Activated CD8-positive, alpha-beta T cell treated with anti-CD3 and anti-CD28 coated beads, Interleukin-2, amount 10 ng/mL, durations not matched to agents 7 days and 5 days (primary cell): Measurements from ENCODE around the gene MCU. TPM values are rescaled to one million over a fixed set of nuclear protein-coding genes. Genes with fewer than 3 reads are reported as not detected.
"Not testable (repeated sequence)": the region's sequence is repeated elsewhere in the genome, so short reads cannot be mapped to it uniquely, and the experiment has no call there.

Experiments used
- ATAC-seq: fragments of 150-1000 bp; cut with Tn5 transposase; one replicate; pipeline ENCODE4 v1.10.0; 2021; ENCODE audit warnings: moderate library complexity
- CTCF ChIA-PET: fragments of 350-600 bp; sonication (Branson Sonifier 250); formaldehyde crosslinking; loops from one replicate; lab custom pipeline; 2021; ENCODE audit warnings: antibody characterized with exemption; lab: Charles Lee
- POLR2A ChIA-PET: fragments of 350-600 bp; sonication (Branson Sonifier 250); formaldehyde crosslinking; loops from one replicate; lab custom pipeline; 2021; ENCODE audit warnings: antibody characterized with exemption; lab: Charles Lee
- DNase-seq: peaks from one replicate; pipeline ENCODE4 v3.0.0-alpha.2; 2020
- H3K27ac Mint-ChIP-seq: one replicate; pipeline ENCODE4 v1.8.0; 2021; ENCODE audit warnings: mild to moderate bottlenecking, mixed read lengths
- H3K27me3 Mint-ChIP-seq: one replicate; pipeline ENCODE4 v1.8.0; 2021; ENCODE audit warnings: low read depth, mixed read lengths
- H3K36me3 Mint-ChIP-seq: one replicate; pipeline ENCODE4 v1.8.0; 2021; ENCODE audit warnings: low read depth, mixed read lengths
- H3K4me1 Mint-ChIP-seq: one replicate; pipeline ENCODE4 v1.8.0; 2021; ENCODE audit warnings: low read depth, mixed read lengths
- H3K4me3 Mint-ChIP-seq: one replicate; pipeline ENCODE4 v1.8.0; 2021; ENCODE audit warnings: mild to moderate bottlenecking, mixed read lengths
- H3K9me3 Mint-ChIP-seq: one replicate; pipeline ENCODE4 v1.8.0; 2022; ENCODE audit warnings: mixed read lengths; ENCODE audit not compliant: insufficient read depth
- total RNA-seq, 2 experiments: library from RNA; stranded (reverse); gene quantifications; one replicate each; pipeline ENCODE4 v1.2.3, GENCODE V29; 2021

MCU gene, protein sequence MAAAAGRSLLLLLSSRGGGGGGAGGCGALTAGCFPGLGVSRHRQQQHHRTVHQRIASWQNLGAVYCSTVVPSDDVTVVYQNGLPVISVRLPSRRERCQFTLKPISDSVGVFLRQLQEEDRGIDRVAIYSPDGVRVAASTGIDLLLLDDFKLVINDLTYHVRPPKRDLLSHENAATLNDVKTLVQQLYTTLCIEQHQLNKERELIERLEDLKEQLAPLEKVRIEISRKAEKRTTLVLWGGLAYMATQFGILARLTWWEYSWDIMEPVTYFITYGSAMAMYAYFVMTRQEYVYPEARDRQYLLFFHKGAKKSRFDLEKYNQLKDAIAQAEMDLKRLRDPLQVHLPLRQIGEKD
- 10 to 100 TPM; 11.3 to 11.6 TPM for total RNA-seq

DNA sequence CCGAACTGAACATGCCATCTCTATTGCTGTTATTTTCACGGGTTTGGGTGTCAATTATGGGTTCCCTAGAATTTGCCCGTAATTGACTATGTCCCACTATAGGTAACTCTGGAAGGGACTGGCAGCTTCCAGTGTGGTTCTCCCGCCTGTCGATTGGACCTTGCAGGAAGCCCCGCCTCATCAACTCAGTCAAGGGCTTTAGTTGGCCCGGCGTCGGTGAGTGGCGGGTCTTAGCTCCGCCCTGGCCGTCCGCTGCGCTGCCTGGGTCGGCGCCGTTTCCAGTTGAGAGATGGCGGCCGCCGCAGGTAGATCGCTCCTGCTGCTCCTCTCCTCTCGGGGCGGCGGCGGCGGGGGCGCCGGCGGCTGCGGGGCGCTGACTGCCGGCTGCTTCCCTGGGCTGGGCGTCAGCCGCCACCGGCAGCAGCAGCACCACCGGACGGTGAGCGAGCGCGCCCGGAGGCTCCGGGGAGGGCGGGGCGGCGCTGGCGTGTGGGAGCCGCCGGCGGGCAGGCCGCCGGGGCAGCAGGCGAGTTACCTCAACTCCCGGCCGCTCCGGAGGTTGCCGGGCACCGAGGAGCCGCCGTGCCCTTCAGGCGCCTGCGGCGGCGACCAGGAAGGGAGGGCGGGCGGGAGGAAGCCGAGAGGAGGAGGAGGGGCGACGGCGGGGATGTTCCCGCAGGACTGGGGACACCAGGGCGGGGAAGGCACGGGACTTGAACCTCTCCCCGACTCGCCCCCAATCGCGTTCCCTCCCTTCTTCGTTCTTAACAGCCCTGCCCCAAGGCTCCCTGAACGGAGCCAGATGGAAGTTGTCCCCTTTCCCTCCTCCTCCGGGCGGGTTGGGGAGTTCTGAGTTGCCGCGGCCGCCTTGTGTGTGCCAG is at the start of gene MCU:
Gene MCU (plus strand): TSS at position 281 of the 881 bp plus-strand sequence. CDS start 9 bp downstream, at position 290.
- H3K4me3 Mint-ChIP-seq: peak within 1 kb of the TSS; percentile 80
- CTCF ChIA-PET: interaction anchor here (1.0 to 1.2 kb wide), 4 partner anchors 9 to 328 kb away, joined by 3 to 10 read pairs (median 6); no protein-coding TSS in a partner anchor
- ATAC-seq: peak; percentile 99
- peaks cover 28% of the 10 kb centered on the region for H3K4me1 Mint-ChIP-seq
- peaks cover 16% of the 10 kb centered on the region for H3K27me3 Mint-ChIP-seq
- POLR2A ChIA-PET: interaction anchor here (0.6 to 1.4 kb wide), 4 partner anchors 8 to 67 kb away, joined by 3 read pairs; partner anchors contain the start of gene MICU1
- H3K27ac Mint-ChIP-seq: peak within 1 kb of the TSS; percentile 79
- no peaks in the 10 kb centered on the region for H3K9me3 Mint-ChIP-seq
- DNase-seq: peak; percentile 94
- no peaks in the 10 kb centered on the region for H3K36me3 Mint-ChIP-seq

DNA sequence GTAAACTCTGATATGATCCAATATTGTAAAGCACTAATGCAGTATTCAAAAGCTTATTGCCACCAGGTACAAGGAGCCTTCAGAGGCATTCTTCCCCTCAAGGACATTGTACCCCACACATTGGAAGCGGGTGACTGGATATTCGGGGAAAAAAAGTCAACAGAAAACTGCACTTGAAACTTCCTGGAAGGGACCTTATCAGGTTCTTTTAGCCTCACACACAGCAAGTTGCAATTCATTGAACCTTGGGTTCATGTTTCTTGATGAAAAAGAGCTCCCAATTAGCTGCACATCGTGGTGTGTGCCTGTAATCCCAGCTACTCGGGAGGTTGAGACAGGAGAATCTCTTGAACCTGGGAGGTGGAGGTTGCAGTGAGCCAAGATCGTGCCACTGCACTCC is 49.6 kb upstream of the MCU start:
- CTCF ChIA-PET: no interaction called here
- POLR2A ChIA-PET: no interaction called here
- Mint-ChIP-seq H3K9me3 (no peaks in the 10 kb centered on the region), H3K27me3 (peaks cover 11% of the 10 kb centered on the region), H3K4me3 (no peak overlapping the region), H3K36me3 (no peaks in the 10 kb centered on the region), H3K4me1 (peaks cover 3% of the 10 kb centered on the region), H3K27ac (no peak overlapping the region)
- no peak for DNase-seq
- ATAC-seq: no peak

DNA sequence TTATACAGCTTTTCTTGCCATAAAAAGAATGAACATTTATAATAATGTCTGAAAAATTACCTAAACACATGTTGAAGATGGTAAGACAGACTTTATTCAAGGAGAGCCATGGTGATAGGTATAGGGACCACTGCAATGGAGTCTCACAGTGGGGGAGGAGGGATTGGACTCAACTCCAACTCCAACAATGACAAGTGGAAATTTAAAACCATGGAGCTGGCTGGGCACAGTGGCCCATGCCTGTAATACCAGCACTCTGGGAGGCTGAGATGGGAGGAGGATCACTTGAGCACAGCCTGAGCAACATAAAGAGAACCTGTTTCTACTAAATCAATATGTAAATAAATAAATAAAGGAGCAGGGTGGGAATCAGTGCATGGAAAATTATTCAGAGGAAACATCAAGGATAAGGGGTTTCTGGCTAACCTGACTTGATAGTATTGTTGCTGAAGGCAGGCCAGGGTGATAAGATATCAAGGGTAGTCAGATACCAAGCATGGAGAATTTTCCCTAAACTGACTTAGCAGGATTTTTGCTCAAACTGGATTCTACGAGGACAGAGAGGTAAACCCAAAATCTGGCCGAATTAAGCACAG is 46.6 kb upstream of the MCU start:
- POLR2A ChIA-PET: no interaction called here
- Mint-ChIP-seq H3K27ac (no peak overlapping the region), H3K9me3 (no peaks in the 10 kb centered on the region), H3K4me1 (no peaks in the 10 kb centered on the region), H3K27me3 (peaks cover 11% of the 10 kb centered on the region), H3K4me3 (no peak overlapping the region), H3K36me3 (no peaks in the 10 kb centered on the region)
- DNase-seq: no peak
- CTCF ChIA-PET: no interaction called here
- ATAC-seq: no peak

DNA sequence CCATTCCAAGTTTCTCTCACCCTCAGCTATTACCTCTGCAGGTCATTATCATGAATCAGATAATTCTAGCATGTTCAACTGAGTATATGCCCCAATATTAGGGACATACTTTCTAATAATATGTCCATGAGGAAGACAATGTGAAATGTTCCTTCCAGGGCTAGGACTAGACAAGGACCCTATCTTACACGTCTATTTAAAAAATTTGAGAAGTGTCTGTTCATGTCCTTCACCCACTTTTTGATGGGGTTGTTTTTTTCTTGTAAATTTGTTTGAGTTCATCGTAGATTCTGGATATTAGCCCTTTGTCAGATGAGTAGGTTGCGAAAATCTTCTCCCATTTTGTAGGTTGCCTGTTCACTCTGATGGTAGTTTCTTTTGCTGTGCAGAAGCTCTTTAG is 45.0 kb upstream of the MCU start:
- H3K36me3 Mint-ChIP-seq, POLR2A ChIA-PET, H3K4me1 Mint-ChIP-seq, DNase-seq, ATAC-seq, CTCF ChIA-PET, H3K9me3 Mint-ChIP-seq, H3K27ac Mint-ChIP-seq, H3K4me3 Mint-ChIP-seq: not testable (repeated sequence)
- peaks cover 11% of the 10 kb centered on the region for H3K27me3 Mint-ChIP-seq

DNA sequence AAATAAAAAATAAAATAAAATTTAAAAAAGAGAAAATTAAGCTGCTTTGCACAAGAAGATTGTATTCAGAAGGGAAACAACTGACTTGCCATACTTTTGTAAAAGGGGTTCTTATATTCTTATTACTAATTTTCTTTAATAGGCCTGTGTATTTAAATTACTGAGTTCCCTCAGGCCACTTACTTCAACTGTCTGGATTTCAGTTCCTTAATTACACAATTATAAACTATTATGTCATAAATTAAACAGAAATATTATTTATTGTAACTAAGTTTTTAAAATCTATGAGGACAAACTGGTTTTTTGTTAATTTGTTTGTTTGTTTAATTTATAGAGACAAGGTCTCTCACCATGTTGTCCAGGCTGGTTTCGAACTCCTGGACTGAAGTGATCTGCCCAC is 43.6 kb upstream of the MCU start:
- Mint-ChIP-seq H3K4me3 (no peak overlapping the region), H3K27ac (no peak overlapping the region), H3K9me3 (no peaks in the 10 kb centered on the region), H3K27me3 (peaks cover 10% of the 10 kb centered on the region), H3K36me3 (no peaks in the 10 kb centered on the region), H3K4me1 (no peaks in the 10 kb centered on the region)
- CTCF ChIA-PET: no interaction called here
- DNase-seq (no peak), ATAC-seq (no peak)
- POLR2A ChIA-PET: no interaction called here

DNA sequence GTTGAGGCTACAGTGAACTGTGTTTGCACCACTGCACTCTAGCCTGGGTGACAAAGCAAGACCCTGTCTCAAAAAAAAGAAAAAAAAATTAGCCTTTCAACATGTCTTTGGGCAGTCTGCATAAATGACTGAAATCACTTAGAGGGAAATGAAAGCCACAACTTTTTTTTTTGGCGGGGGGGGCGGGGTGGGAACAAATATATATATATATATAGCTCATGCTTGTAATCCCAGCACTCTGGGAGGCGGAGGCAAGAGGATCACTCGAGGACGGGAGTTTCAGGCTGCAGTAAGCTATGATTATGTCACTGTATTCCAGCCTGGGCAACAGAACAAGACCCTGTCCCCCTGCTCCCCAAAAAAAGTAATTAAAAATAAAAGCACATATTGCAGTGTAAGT is 42.7 kb upstream of the MCU start:
- CTCF ChIA-PET: no interaction called here
- H3K4me3 Mint-ChIP-seq: no peak overlapping the region
- no peak for ATAC-seq
- peaks cover 12% of the 10 kb centered on the region for H3K27me3 Mint-ChIP-seq
- POLR2A ChIA-PET: interaction anchor here (0.9 kb wide), 1 partner anchor 10 kb away, joined by 5 read pairs; no protein-coding TSS in a partner anchor
- no peaks in the 10 kb centered on the region for H3K4me1 Mint-ChIP-seq
- H3K27ac Mint-ChIP-seq: no peak overlapping the region
- DNase-seq: no peak
- no peaks in the 10 kb centered on the region for H3K36me3 Mint-ChIP-seq
- H3K9me3 Mint-ChIP-seq: no peaks in the 10 kb centered on the region

DNA sequence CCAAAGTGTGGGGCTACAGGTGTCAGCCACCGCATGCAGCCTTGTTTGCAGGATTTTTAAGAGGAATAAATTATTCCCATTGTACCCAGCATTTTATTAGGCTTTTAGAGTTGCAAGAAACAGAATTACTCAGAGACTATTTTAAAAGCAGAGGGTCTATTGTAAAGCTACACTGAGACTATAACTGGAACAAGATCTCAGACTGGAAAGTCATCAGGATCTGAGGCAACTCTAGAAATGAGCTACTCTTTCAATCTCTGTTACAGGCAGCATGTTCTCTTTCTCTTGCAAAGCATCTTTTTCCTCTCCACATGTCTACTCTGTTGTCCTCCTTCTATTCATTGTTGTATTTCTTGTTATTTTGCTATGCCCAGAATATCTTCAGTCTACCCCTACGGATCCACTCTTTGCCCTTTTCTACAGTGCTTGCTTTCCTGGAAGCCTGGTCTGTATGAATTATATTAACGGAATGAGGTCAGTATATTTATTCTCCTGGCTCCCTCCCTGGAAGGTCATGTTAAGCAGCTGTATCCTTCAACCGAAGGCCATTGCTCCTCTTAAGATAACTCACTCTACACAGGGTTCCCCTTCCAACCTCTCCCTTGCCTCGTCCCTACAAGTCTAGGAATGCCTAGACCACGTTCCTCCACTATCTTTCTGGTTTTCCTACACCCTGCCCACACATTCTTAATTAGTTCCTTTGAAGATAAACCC is 38.4 kb upstream of the MCU start:
- ChIA-PET CTCF (interaction anchor here (0.8 kb wide), 1 partner anchor 10 kb away, joined by 3 read pairs; no protein-coding TSS in a partner anchor), POLR2A (no interaction called here)
- DNase-seq (no peak), ATAC-seq (no peak)
- H3K4me1 Mint-ChIP-seq: no peaks in the 10 kb centered on the region
- peaks cover 7% of the 10 kb centered on the region for H3K27me3 Mint-ChIP-seq
- no peak overlapping the region for H3K27ac Mint-ChIP-seq
- H3K36me3 Mint-ChIP-seq: no peaks in the 10 kb centered on the region
- H3K9me3 Mint-ChIP-seq: no peaks in the 10 kb centered on the region
- H3K4me3 Mint-ChIP-seq: no peak overlapping the region

DNA sequence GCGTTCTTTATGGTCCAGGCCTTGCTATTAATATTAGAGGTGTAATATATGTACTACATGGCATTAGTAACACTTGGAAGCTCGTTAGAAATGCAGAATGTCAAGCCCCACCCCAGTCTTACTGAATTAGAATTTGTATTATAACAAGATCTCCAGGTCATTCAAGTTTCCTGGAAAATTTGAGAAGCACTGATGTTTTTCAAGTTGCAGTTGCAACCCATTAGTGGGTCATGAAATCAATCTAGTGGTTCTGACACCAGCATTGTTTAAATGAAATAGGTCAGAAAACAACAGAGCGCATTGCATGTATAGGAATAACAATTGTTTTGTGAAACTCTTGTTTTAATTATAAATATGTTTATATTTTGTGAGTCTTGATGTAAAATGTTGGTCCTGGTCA is 37.2 kb upstream of the MCU start:
- Mint-ChIP-seq H3K9me3 (no peaks in the 10 kb centered on the region), H3K4me1 (no peaks in the 10 kb centered on the region), H3K36me3 (no peaks in the 10 kb centered on the region), H3K27ac (no peak overlapping the region), H3K27me3 (peaks cover 7% of the 10 kb centered on the region), H3K4me3 (no peak overlapping the region)
- POLR2A ChIA-PET: no interaction called here
- no peak for DNase-seq
- CTCF ChIA-PET: no interaction called here
- ATAC-seq: no peak

DNA sequence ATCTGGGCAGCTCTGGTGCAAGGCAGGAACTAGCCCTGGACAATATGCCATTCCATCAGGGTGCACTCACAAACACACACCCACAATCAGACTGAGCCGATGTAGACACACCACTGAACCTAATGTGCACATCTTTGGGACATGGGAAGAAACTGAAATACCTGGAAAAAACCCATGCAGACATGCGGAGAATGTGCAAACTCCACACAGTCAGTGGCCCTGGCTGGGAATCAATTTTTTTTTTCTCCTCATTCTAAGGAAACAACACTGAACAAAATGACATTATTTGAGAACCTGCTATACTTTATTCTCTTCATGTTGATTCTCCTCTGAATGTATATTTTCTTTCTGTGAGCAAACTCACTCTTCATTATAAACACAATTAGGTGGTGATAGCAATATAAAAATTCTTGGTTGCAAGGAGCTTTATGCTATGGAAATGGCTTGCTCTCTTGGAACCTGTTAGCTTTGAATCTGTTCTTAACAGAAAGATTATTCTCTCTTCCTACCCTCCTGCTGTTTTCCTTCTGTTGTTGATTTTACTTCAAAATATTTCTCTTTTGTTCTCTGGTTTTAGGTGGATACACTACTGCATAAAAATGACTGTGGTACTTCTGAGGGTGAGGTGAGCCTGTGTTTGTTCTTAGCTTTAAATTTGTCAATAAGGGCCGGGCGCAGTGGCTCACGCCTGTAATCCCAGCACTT is 33.1 kb upstream of the MCU start:
- DNase-seq: no peak
- ChIA-PET CTCF (no interaction called here), POLR2A (interaction anchor here (1.0 kb wide), 1 partner anchor 10 kb away, joined by 5 read pairs; no protein-coding TSS in a partner anchor)
- H3K9me3 Mint-ChIP-seq: no peaks in the 10 kb centered on the region
- no peak overlapping the region for H3K27ac Mint-ChIP-seq
- ATAC-seq: no peak
- no peak overlapping the region for H3K4me3 Mint-ChIP-seq
- no peaks in the 10 kb centered on the region for H3K36me3 Mint-ChIP-seq
- no peaks in the 10 kb centered on the region for H3K4me1 Mint-ChIP-seq
- H3K27me3 Mint-ChIP-seq: peaks cover 6% of the 10 kb centered on the region

DNA sequence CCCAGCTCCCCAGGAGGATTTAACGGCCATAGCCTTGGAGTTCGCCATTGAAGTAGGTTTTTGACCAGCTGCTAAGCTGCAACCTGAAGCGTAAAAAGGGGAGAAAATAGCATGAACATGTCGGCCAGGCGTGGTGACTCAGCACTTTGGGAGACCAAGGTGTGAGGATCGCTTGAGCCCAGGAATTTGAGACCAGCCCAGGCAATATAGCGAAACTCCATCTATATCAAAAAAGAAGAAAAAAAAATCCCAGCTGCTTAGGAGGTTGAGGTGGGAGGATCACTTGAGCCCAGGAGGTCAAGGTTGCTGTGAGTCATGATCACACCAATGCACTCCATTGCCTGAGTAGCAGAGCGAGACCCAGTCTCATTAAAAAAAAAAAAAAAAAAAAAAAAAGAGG is 32.2 kb upstream of the MCU start:
- Mint-ChIP-seq H3K4me1 (no peaks in the 10 kb centered on the region), H3K27ac (no peak overlapping the region), H3K4me3 (no peak overlapping the region), H3K9me3 (no peaks in the 10 kb centered on the region), H3K27me3 (peaks cover 2% of the 10 kb centered on the region), H3K36me3 (no peaks in the 10 kb centered on the region)
- DNase-seq (no peak), ATAC-seq (no peak)
- CTCF ChIA-PET: no interaction called here
- POLR2A ChIA-PET: interaction anchor here (0.6 kb wide), 1 partner anchor 8 kb away, joined by 5 read pairs; no protein-coding TSS in a partner anchor

DNA sequence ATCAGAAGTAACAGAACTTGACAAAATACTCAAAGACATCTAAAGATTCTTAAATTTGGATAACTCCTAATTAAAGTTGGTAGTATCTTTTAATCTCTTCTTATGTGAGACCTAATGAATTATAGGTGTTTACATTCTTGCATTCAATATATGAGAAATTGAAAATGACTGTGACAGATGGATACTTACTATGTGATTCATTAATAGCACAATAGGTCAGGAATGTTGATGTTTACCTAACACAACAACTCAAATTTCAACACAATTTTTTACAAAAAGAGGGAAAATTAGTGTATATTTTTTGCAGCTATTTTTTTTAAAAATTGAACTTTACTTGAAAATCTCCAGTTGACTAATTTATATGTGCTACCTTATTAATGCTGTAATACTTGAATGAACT is 31.7 kb upstream of the MCU start:
- CTCF ChIA-PET: no interaction called here
- ATAC-seq: no peak
- Mint-ChIP-seq H3K9me3 (no peaks in the 10 kb centered on the region), H3K36me3 (no peaks in the 10 kb centered on the region), H3K27me3 (peaks cover 2% of the 10 kb centered on the region), H3K4me3 (no peak overlapping the region), H3K27ac (no peak overlapping the region), H3K4me1 (no peaks in the 10 kb centered on the region)
- DNase-seq: no peak
- POLR2A ChIA-PET: interaction anchor here (0.6 kb wide), 1 partner anchor 8 kb away, joined by 5 read pairs; no protein-coding TSS in a partner anchor
